Eye (tissue), 1 donor: ENCODE data around the gene GPS1.

Experiments
- DNase-seq: peaks from one replicate; pipeline ENCODE4 v3.0.0-alpha.2; 2015

GPS1 gene

GRCh38 chr17:82046903-82047302 is 4.8 kb upstream of the GPS1 start:
- DNase-seq: no peak

- DNase-seq: no peak
Observed at GRCh38 chr17:82047379-82047778, 4.3 kb upstream of the GPS1 start.

- no peak for DNase-seq
Observed at GRCh38 chr17:82047914-82048570, 3.7 kb upstream of the GPS1 start.

- DNase-seq: no peak
Observed at GRCh38 chr17:82048571-82048971, 3.1 kb upstream of the GPS1 start.

GRCh38 chr17:82049106-82049505 is 2.6 kb upstream of the GPS1 start:
- no peak for DNase-seq

GRCh38 chr17:82049521-82049971 is 2.2 kb upstream of the GPS1 start:
- DNase-seq: no peak

- DNase-seq: no peak
Observed at GRCh38 chr17:82050152-82050760, 1.4 kb upstream of the GPS1 start.

- no peak for DNase-seq
Observed at GRCh38 chr17:82050761-82051641, 697 bp upstream of the GPS1 start.

- DNase-seq: no peak
Observed at GRCh38 chr17:82052638-82053059, 951 bp downstream of the GPS1 start.

GRCh38 chr17:82053130-82053529 is 1.4 kb downstream of the GPS1 start:
- DNase-seq: no peak

GRCh38 chr17:82053556-82054263 is 2.0 kb downstream of the GPS1 start:
- no peak for DNase-seq

GRCh38 chr17:82054351-82055022 is 2.8 kb downstream of the GPS1 start:
- no peak for DNase-seq

- DNase-seq: no peak
Observed at GRCh38 chr17:82055023-82055964, 3.6 kb downstream of the GPS1 start.

- no peak for DNase-seq
Observed at GRCh38 chr17:82055965-82056728, 4.4 kb downstream of the GPS1 start.

GRCh38 chr17:82056729-82057621 is 5.3 kb downstream of the GPS1 start:
- no peak for DNase-seq

- DNase-seq: no peak
Observed at GRCh38 chr17:82058230-82058854, 6.6 kb downstream of the GPS1 start.

GRCh38 chr17:82058855-82059249 is 7.2 kb downstream of the GPS1 start:
- DNase-seq: no peak

- DNase-seq: no peak
Observed at GRCh38 chr17:82059272-82060000, 7.7 kb downstream of the GPS1 start.
